Tibial artery (tissue), 4 donors: Measurements from ENCODE around the gene FAM13A.

Experiments used
- DNase-seq, 2 donors: peaks; one replicate each; pipeline ENCODE4 v3.0.0-alpha.2; 2019
- H3K27ac ChIP-seq, 2 donors: fragments of 200-600 bp; sonication (generic) in 1 of 2; 1 replicate in 1 of 2; 2 replicates in 1 of 2; pipeline ENCODE4 v1.5.1; 2018 to 2019; ENCODE audit warnings: mild to moderate bottlenecking in 1 of 2
- H3K27me3 ChIP-seq, 2 donors: fragments of 200-600 bp; sonication (generic) in 1 of 2; one replicate each; pipeline versions ENCODE4 v1.5.1 to v1.6.0; 2016 to 2019
- H3K36me3 ChIP-seq, 3 donors: fragments of 200-600 bp; sonication (generic) in 2 of 3; one replicate each; pipeline ENCODE4 v1.5.1; 2016 to 2019; ENCODE audit warnings: mild to moderate bottlenecking in 2 of 3
- H3K4me1 ChIP-seq, 4 donors: fragments of 200-600 bp; sonication (generic) in 2 of 4; 1 replicate in 3 of 4; 2 replicates in 1 of 4; pipeline ENCODE4 v1.5.1; 2016 to 2019
- H3K4me3 ChIP-seq, 2 donors: fragments of 200-600 bp; sonication (generic) in 1 of 2; 1 replicate in 1 of 2; 2 replicates in 1 of 2; pipeline ENCODE4 v1.5.1; 2018 to 2019; ENCODE audit warnings: mild to moderate bottlenecking in 2 of 2
- H3K9me3 ChIP-seq, 3 donors: fragments of 200-600 bp; sonication (generic) in 1 of 3; one replicate each; pipeline ENCODE4 v1.5.1; 2016 to 2019
- intact Hi-C: fragments of 100-400 bp; cut with DNase I; formaldehyde crosslinking; loops from one replicate; pipeline ENCODE4 v1.15.0; 2023; ENCODE audit warnings: low total_unique reads
- TF ChIP-seq, protein P1 (sequence below), 2 experiments: fragments of 200-600 bp in 1 of 2; fragments of 450-650 bp in 1 of 2; IDR thresholded peaks; one replicate each; pipeline ENCODE4 v1.5.1; 2017 to 2019; ENCODE audit warnings: antibody characterized with exemption in 2 of 2, mild to moderate bottlenecking in 1 of 2, moderate library complexity in 1 of 2

Gene FAM13A

DNA sequence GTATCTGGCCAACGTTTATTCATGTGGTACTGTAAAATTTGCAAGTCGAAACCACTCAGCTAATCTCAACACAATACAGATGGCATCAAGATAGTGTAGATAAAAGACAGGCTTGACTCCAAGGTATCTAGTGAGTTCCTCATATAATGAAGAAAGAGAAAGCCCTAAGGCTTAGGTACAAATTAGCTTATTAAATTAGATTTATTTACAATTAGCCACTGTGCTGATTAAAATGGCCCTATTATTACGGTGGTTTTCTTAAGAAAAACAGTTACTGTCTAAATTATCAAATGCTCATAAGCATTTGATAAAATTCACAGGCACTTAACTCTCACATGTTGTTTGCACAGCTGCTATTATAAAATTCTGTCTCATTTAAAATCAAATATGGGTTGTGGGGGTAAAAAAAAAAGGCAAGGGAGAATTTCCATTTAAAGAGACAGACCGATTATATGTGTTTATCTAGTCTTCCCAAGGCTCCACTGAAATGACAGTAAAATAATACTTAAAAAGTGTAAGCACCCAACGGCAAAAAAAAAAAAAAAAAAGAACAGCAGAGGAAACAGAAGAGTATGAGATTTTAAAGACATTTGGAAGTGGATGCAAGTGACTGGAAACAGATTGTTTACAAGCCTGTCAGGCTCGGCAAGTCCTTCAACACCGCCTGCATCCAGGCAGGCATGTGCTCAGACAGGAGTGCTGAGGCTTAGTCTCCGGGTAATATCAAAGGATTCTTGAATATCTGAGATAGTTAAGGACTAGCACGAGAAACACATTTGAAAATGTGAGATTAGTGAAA lies 55.1 kb downstream of the FAM13A start:
- Histone ChIP-seq H3K27ac (no peak overlapping the region), H3K9me3 (no peaks in the 10 kb centered on the region), H3K4me3 (no peak overlapping the region), H3K4me1 (no peaks in the 10 kb centered on the region), H3K27me3 (no peaks in the 10 kb centered on the region), H3K36me3 (peaks cover 6 to 9% (median 8%) of the 10 kb centered on the region in 3 donors)
- intact Hi-C loops = no loop called here
- no peak for DNase-seq
- TF ChIP-seq, protein P1, sequence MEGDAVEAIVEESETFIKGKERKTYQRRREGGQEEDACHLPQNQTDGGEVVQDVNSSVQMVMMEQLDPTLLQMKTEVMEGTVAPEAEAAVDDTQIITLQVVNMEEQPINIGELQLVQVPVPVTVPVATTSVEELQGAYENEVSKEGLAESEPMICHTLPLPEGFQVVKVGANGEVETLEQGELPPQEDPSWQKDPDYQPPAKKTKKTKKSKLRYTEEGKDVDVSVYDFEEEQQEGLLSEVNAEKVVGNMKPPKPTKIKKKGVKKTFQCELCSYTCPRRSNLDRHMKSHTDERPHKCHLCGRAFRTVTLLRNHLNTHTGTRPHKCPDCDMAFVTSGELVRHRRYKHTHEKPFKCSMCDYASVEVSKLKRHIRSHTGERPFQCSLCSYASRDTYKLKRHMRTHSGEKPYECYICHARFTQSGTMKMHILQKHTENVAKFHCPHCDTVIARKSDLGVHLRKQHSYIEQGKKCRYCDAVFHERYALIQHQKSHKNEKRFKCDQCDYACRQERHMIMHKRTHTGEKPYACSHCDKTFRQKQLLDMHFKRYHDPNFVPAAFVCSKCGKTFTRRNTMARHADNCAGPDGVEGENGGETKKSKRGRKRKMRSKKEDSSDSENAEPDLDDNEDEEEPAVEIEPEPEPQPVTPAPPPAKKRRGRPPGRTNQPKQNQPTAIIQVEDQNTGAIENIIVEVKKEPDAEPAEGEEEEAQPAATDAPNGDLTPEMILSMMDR (IDR thresholded peaks at IDR 0.05) = no peak

DNA sequence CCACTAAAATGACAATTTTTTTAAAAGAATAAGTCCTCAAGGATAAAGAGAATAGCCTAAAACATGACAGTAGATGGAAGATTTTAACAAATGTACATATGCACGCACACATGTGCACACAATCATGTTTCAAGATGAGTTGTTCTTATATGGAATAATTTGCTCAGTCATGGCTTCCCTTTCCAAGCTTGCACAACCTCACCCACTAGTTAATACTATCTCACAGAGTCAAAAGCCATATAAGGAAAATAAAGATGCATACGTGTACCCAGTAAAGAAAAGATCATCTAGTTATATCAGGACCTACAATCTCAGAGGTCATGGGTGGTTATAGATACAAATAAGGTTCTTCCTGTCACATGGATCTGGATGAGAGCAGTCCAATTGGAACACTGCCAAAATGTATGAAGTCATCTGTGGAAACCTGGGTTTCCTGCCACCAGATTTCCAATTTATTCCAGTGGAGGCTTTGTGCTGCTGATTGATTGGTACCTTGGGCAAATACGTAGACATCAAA lies 56.1 kb downstream of the FAM13A start:
- TF ChIP-seq, protein P1 (IDR thresholded peaks at IDR 0.05) = no peak
- Histone ChIP-seq H3K4me3 (no peak overlapping the region), H3K4me1 (no peaks in the 10 kb centered on the region), H3K27ac (no peak overlapping the region), H3K27me3 (no peaks in the 10 kb centered on the region), H3K9me3 (no peaks in the 10 kb centered on the region), H3K36me3 (no peaks in the 10 kb centered on the region)
- intact Hi-C loops = no loop called here
- DNase-seq = no peak

DNA sequence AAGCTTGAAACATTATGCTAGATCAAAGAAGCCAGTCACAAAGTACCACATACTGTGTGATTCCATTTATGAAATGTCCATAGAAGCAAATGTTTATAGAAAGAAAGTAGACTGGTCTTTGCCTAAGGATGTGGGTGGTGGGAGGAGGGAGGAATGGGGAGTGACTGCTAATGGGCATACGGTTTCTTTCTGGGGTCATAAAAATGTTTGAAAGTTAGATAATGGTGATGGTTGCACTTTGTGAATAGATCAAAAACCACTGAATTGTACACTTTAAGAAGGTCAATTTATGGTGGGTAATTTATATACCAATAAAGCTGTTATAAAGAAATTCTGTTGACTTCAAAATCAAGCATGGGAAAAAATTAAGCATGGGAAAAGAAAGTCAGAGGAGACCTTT lies 56.6 kb downstream of the FAM13A start:
- Histone ChIP-seq H3K36me3 (no peaks in the 10 kb centered on the region), H3K27ac (no peak overlapping the region), H3K4me3 (no peak overlapping the region), H3K4me1 (no peaks in the 10 kb centered on the region), H3K27me3 (no peaks in the 10 kb centered on the region), H3K9me3 (no peaks in the 10 kb centered on the region)
- DNase-seq = no peak
- TF ChIP-seq, protein P1 (IDR thresholded peaks at IDR 0.05) = no peak
- intact Hi-C loops = no loop called here

DNA sequence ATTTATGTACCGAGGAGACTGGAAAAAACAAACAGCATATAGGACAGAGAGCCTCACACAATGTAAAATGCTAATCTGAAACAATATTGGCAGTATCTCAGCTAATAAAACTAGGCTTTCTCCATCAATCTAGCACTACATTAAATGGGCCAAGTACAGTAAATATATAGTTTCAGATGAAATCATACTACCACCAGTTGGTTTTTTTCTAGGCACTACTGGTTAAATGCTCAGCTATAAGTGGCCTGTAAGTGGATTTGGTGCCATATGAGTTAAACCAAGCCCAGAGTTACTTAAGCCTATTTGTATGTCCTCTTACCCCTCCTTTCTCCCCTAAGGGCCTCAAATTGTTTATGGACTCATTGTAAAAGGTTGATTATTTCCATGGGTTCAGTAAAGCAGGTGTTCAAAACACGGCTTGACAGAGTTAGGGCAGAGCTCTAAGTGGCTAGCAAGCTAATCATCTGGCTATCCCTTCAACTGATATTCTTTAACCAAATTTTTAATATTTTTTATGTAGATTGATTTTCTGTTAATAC lies 57.5 kb downstream of the FAM13A start:
- H3K9me3 ChIP-seq = no peaks in the 10 kb centered on the region
- peaks cover 0 to under 1% (median 0%) of the 10 kb centered on the region in 3 donors for H3K36me3 ChIP-seq
- DNase-seq = no peak
- no peak overlapping the region for H3K4me3 ChIP-seq
- no peak overlapping the region for H3K27ac ChIP-seq
- H3K4me1 ChIP-seq = no peaks in the 10 kb centered on the region
- intact Hi-C loops = no loop called here
- TF ChIP-seq, protein P1 (IDR thresholded peaks at IDR 0.05) = no peak
- no peaks in the 10 kb centered on the region for H3K27me3 ChIP-seq

DNA sequence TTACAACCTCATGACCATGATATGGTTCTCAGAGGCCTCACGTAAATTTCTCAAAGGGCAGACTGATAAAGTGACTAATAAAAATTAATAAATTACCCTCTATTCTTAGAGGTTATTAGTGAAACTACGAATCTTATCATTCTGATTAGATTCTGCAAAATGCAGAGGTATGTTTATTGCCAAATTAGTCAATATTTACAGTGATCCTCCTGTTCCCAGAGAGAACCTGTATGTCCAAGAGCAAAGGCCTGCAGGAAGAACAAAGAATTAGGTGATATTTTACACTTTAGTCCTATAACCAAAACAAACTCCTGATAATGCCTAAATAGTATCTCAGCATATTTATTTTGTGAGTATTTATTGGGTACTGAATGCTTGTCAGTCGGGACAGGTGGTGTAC lies 58.1 kb downstream of the FAM13A start:
- Histone ChIP-seq H3K4me1 (no peaks in the 10 kb centered on the region), H3K4me3 (no peak overlapping the region), H3K27ac (no peak overlapping the region), H3K9me3 (no peaks in the 10 kb centered on the region), H3K27me3 (no peaks in the 10 kb centered on the region), H3K36me3 (peaks cover 0 to 6% (median 0%) of the 10 kb centered on the region in 3 donors)
- intact Hi-C loops = no loop called here
- TF ChIP-seq, protein P1 (IDR thresholded peaks at IDR 0.05) = no peak
- no peak for DNase-seq
